ENCODE measurements around the gene MRPL41.
"Not testable (repeated sequence)": the region's sequence is repeated elsewhere in the genome, so short reads cannot be mapped to it uniquely, and the experiment has no call there.

MRPL41 gene

GRCh38 chr9:137583347-137583746 is 31.7 kb downstream of the MRPL41 start:
- in situ Hi-C loops (cut with HindIII; ENCODE audit: low pct_unique_long_range_greater_than_20kb, low sequenced_read_pairs), result no loop called here
- DNase-seq (ENCODE audit: low read depth in 1 of 2, low spot score in 1 of 2), result no peak
- no peak for TF ChIP-seq JUND (IDR thresholded peaks at IDR 0.05; ENCODE audit: low read depth)

GRCh38 chr9:137583957-137584356 is 32.3 kb downstream of the MRPL41 start:
- DNase-seq (ENCODE audit: low read depth in 1 of 2, low spot score in 1 of 2), result no peak
- in situ Hi-C loops (cut with HindIII; ENCODE audit: low pct_unique_long_range_greater_than_20kb, low sequenced_read_pairs), result no loop called here

GRCh38 chr9:137586854-137587253 is 35.2 kb downstream of the MRPL41 start:
- in situ Hi-C loops (cut with HindIII; ENCODE audit: low pct_unique_long_range_greater_than_20kb, low sequenced_read_pairs), result no loop called here
- no peak for TF ChIP-seq JUND (IDR thresholded peaks at IDR 0.05; ENCODE audit: low read depth)
- DNase-seq (ENCODE audit: low read depth in 1 of 2, low spot score in 1 of 2), result no peak

More at GRCh38 chr9:137583957-137584356, 32.3 kb downstream of the MRPL41 start:
- no peak for TF ChIP-seq JUND (IDR thresholded peaks at IDR 0.05; ENCODE audit: low read depth)

- DNase-seq (ENCODE audit: low read depth in 1 of 2, low spot score in 1 of 2), result no peak
- in situ Hi-C loops (cut with HindIII; ENCODE audit: low pct_unique_long_range_greater_than_20kb, low sequenced_read_pairs), result no loop called here
- TF ChIP-seq JUND (IDR thresholded peaks at IDR 0.05; ENCODE audit: low read depth), result no peak
Observed at GRCh38 chr9:137588311-137588710, 36.6 kb downstream of the MRPL41 start.

GRCh38 chr9:137588891-137589290 is 37.2 kb downstream of the MRPL41 start:
- no peak for TF ChIP-seq JUND (IDR thresholded peaks at IDR 0.05; ENCODE audit: low read depth)
- in situ Hi-C loops (cut with HindIII; ENCODE audit: low pct_unique_long_range_greater_than_20kb, low sequenced_read_pairs), result no loop called here
- no peak for DNase-seq (ENCODE audit: low read depth in 1 of 2, low spot score in 1 of 2)

GRCh38 chr9:137589441-137590122 is 37.9 kb downstream of the MRPL41 start:
- in situ Hi-C loops (cut with HindIII; ENCODE audit: low pct_unique_long_range_greater_than_20kb, low sequenced_read_pairs), result no loop called here
- no peak for DNase-seq (ENCODE audit: low read depth in 1 of 2, low spot score in 1 of 2)
- TF ChIP-seq JUND (IDR thresholded peaks at IDR 0.05; ENCODE audit: low read depth), result no peak

GRCh38 chr9:137590123-137590468 is 38.4 kb downstream of the MRPL41 start:
- in situ Hi-C loops (cut with HindIII; ENCODE audit: low pct_unique_long_range_greater_than_20kb, low sequenced_read_pairs), result no loop called here
- DNase-seq (ENCODE audit: low read depth in 1 of 2, low spot score in 1 of 2), result no peak
- TF ChIP-seq JUND (IDR thresholded peaks at IDR 0.05; ENCODE audit: low read depth), result no peak

- in situ Hi-C loops (cut with HindIII; ENCODE audit: low pct_unique_long_range_greater_than_20kb, low sequenced_read_pairs), result no loop called here
- peak; percentile 96 to 100 for DNase-seq (ENCODE audit: low read depth in 1 of 2, low spot score in 1 of 2)
Observed at GRCh38 chr9:137590469-137591383, 39.0 kb downstream of the MRPL41 start, which contains the start of gene ZMYND19. Gene ZMYND19 (minus strand): TSS chr9:137590512. CDS start chr9:137590263, 249 bp downstream.

GRCh38 chr9:137592767-137593166 is 41.1 kb downstream of the MRPL41 start:
- TF ChIP-seq JUND (IDR thresholded peaks at IDR 0.05; ENCODE audit: low read depth), result no peak
- peak in 1 of 2 experiments; percentile 78 for DNase-seq (ENCODE audit: low read depth in 1 of 2, low spot score in 1 of 2)
- in situ Hi-C loops (cut with HindIII; ENCODE audit: low pct_unique_long_range_greater_than_20kb, low sequenced_read_pairs), result no loop called here

More at GRCh38 chr9:137590469-137591383, 39.0 kb downstream of the MRPL41 start, which contains the start of gene ZMYND19:
- TF ChIP-seq JUND (IDR thresholded peaks at IDR 0.05; ENCODE audit: low read depth), result no peak

- no peak for TF ChIP-seq JUND (IDR thresholded peaks at IDR 0.05; ENCODE audit: low read depth)
- DNase-seq (ENCODE audit: low read depth in 1 of 2, low spot score in 1 of 2), result no peak
- in situ Hi-C loops (cut with HindIII; ENCODE audit: low pct_unique_long_range_greater_than_20kb, low sequenced_read_pairs), result no loop called here
Observed at GRCh38 chr9:137593176-137593575, 41.5 kb downstream of the MRPL41 start.

GRCh38 chr9:137596577-137596976 is 44.9 kb downstream of the MRPL41 start:
- in situ Hi-C loops (cut with HindIII; ENCODE audit: low pct_unique_long_range_greater_than_20kb, low sequenced_read_pairs); DNase-seq (ENCODE audit: low read depth in 1 of 2, low spot score in 1 of 2): not testable (repeated sequence)

GRCh38 chr9:137598943-137599342 is 47.3 kb downstream of the MRPL41 start:
- in situ Hi-C loops (cut with HindIII; ENCODE audit: low pct_unique_long_range_greater_than_20kb, low sequenced_read_pairs), result no loop called here
- no peak for DNase-seq (ENCODE audit: low read depth in 1 of 2, low spot score in 1 of 2)
- TF ChIP-seq JUND (IDR thresholded peaks at IDR 0.05; ENCODE audit: low read depth), result no peak
